Measurements from ENCODE around the gene MAP2K6. TPM values are rescaled to one million over a fixed set of nuclear protein-coding genes. Genes with fewer than 3 reads are reported as not detected.

Gene MAP2K6
- total RNA-seq, 1 experiment from 2014 or later, result 17.7 TPM

GRCh38 chr17:69435971-69436696 is 21.6 kb downstream of the MAP2K6 start:
- no peak overlapping the region for H3K23ac ChIP-seq (ENCODE audit: insufficient read length, low read depth, low read length)
- no peaks in the 10 kb centered on the region for H3K79me1 ChIP-seq (ENCODE audit: insufficient read depth, low read depth, low read length, poor library complexity, severe bottlenecking)
- no peak overlapping the region for H4K91ac ChIP-seq (ENCODE audit: insufficient read length, low read depth, low read length)
- peaks cover 5% of the 10 kb centered on the region; the same call in 1 of the 2 replicates for H3K4me1 ChIP-seq (ENCODE audit: insufficient read depth, low read length)
- H3K79me2 ChIP-seq (ENCODE audit: insufficient read depth, low read length), result no peaks in the 10 kb centered on the region
- no peaks in the 10 kb centered on the region for H3K27me3 Mint-ChIP-seq (ENCODE audit: low read depth)
- no peak overlapping the region for H2AK5ac ChIP-seq (ENCODE audit: insufficient read length, low read length)
- no peak overlapping the region for H4K5ac ChIP-seq (ENCODE audit: insufficient read length, low read depth, low read length)
- H4K8ac ChIP-seq (replicated peaks; ENCODE audit: insufficient read length, low read depth, low read length), result no peak overlapping the region
- H3T11ph ChIP-seq (ENCODE audit: low read length), result no peak overlapping the region
- H3K56ac ChIP-seq (ENCODE audit: insufficient read length, low read depth, low read length), result no peak overlapping the region
- H3K18ac ChIP-seq (ENCODE audit: insufficient read length, low read depth, low read length), result no peak overlapping the region
- peaks cover 31 to 43% of the 10 kb centered on the region in 2 experiments for H3K4me1 Mint-ChIP-seq
- H2AFZ ChIP-seq (ENCODE audit: low read length), result no peak overlapping the region
- H3K27ac Mint-ChIP-seq, result peak overlapping the region; percentile 82 to 93 (median 92); a peak in 4 of 7 replicates
- no peak for TF ChIP-seq CTCF (conservative IDR thresholded peaks at IDR 0.05)
- H2BK20ac ChIP-seq (ENCODE audit: low read depth, low read length, poor library complexity, severe bottlenecking), result no peak overlapping the region
- peaks cover 0 to 3% of the 10 kb centered on the region in 2 experiments; a peak in 2 of 5 replicates for H3K9me3 Mint-ChIP-seq
- H2BK5ac ChIP-seq (ENCODE audit: insufficient read length, low read length), result no peak overlapping the region
- no peaks in the 10 kb centered on the region for H3K27me3 ChIP-seq (ENCODE audit: insufficient read depth, low read length)
- no peaks in the 10 kb centered on the region for H3K9me3 ChIP-seq (ENCODE audit: control insufficient read depth, low read depth, low read length)
- no peaks in the 10 kb centered on the region for H4K20me1 ChIP-seq (ENCODE audit: control insufficient read depth, insufficient read depth, insufficient read length)
- WGBS (ENCODE audit: extremely low coverage, insufficient read length, low lambda C conversion rate), result no CpG with 5 or more reads among the region's 5 CpGs
- peaks cover 0 to 7% (median 2%) of the 10 kb centered on the region in 3 experiments; a peak in 3 of 7 replicates for H3K36me3 Mint-ChIP-seq (ENCODE audit: insufficient read depth in 1 of 3, low read depth in 3 of 3)
- H2BK15ac ChIP-seq (ENCODE audit: low read depth, low read length), result no peak overlapping the region
- H3K9ac ChIP-seq (ENCODE audit: extremely low read depth, insufficient read length, low read length), result no peak overlapping the region
- no peak for DNase-seq
- no peak overlapping the region for H2BK120ac ChIP-seq (ENCODE audit: low read depth, low read length, poor library complexity, severe bottlenecking)
- H3K23me2 ChIP-seq (ENCODE audit: insufficient read length, low read depth, low read length, poor library complexity, severe bottlenecking), result no peaks in the 10 kb centered on the region
- H3K27ac ChIP-seq (ENCODE audit: insufficient read length, low read depth, low read length), result no peak overlapping the region
- H2BK12ac ChIP-seq (ENCODE audit: insufficient read length, low read depth, low read length), result no peak overlapping the region
- H3K14ac ChIP-seq (ENCODE audit: insufficient read depth, low read length), result no peak overlapping the region
- H3K4ac ChIP-seq (ENCODE audit: low read depth, low read length), result no peak overlapping the region
- H3K4me2 ChIP-seq (ENCODE audit: insufficient read depth, insufficient read length, low read length), result no peak overlapping the region
- no peak overlapping the region for H3K4me3 Mint-ChIP-seq
